Body of pancreas (tissue), 4 donors: ENCODE measurements around the gene NUBP2. TPM values are rescaled to one million over a fixed set of nuclear protein-coding genes. Genes with fewer than 3 reads are reported as not detected.

Experiments
- ATAC-seq: fragments of 150-250 bp; one replicate; pipeline ENCODE4 v1.9.1; 2016
- DNase-seq, 4 donors: peaks; one replicate each; pipeline ENCODE4 v3.0.0-alpha.2; 2019
- H3K27ac ChIP-seq, 4 donors: fragments of 200-600 bp; sonication (generic); 1 replicate in 3 of 4; 2 replicates in 1 of 4; pipeline versions ENCODE4 v1.5.1 to v1.6.1; 2016 to 2019; ENCODE audit warnings: mild to moderate bottlenecking in 1 of 4, mixed read lengths in 1 of 4, moderate library complexity in 1 of 4
- H3K27me3 ChIP-seq, 2 donors: fragments of 200-600 bp; sonication (generic); one replicate each; pipeline ENCODE4 v1.6.0; 2016; ENCODE audit warnings: mild to moderate bottlenecking in 1 of 2
- H3K36me3 ChIP-seq, 2 donors: fragments of 200-600 bp; sonication (generic); replicated peaks in 1 of 2; 2 replicates each; pipeline ENCODE4 v1.5.1; 2016; ENCODE audit warnings: low read depth in 2 of 2; ENCODE audit not compliant: insufficient read depth in 1 of 2
- H3K4me1 ChIP-seq: fragments of 200-600 bp; sonication (generic); one replicate; pipeline ENCODE4 v1.6.0; 2016
- H3K4me3 ChIP-seq, 2 donors: fragments of 200-600 bp; sonication (generic); 1 replicate in 1 of 2; 2 replicates in 1 of 2; pipeline ENCODE4 v1.5.1; 2016 to 2019
- H3K9me3 ChIP-seq, 3 donors: fragments of 200-600 bp; sonication (generic); 1 replicate in 2 of 3; 2 replicates in 1 of 3; pipeline ENCODE4 v1.5.1; 2016
- POLR2A ChIP-seq, 3 donors: fragments of 450-650 bp; IDR thresholded peaks; one replicate each; pipeline ENCODE4 v1.6.1; 2016; ENCODE audit warnings: antibody characterized with exemption in 3 of 3, mild to moderate bottlenecking in 2 of 3
- WGBS, 2 donors: methylation state at CpG; one replicate each; pipeline ENCODE4 v1.1.5; 2017; 5-methylcytosine and 5-hydroxymethylcytosine counted together
- intact Hi-C: fragments of 100-400 bp; cut with DNase I; formaldehyde crosslinking; loops from one replicate; pipeline ENCODE4 v1.15.1; 2023
- total RNA-seq, 2 donors: library from RNA; depleted of rRNA; stranded (reverse); fragments of >200 nt; gene quantifications; one replicate each; pipeline ENCODE4 v1.1.0, GENCODE V29; 2016
- TF ChIP-seq, protein P1 (sequence below), 7 experiments: fragments of 450-650 bp in 4 of 7; fragments of 200-600 bp in 3 of 7; sonication (generic) in 3 of 7; IDR thresholded peaks; one replicate each; pipeline ENCODE4 v1.5.1; 2016 to 2019; ENCODE audit warnings: antibody characterized with exemption in 7 of 7

NUBP2 gene
- total RNA-seq, 2 donors from 2014 or later = 61.0 to 72.6 TPM

DNA sequence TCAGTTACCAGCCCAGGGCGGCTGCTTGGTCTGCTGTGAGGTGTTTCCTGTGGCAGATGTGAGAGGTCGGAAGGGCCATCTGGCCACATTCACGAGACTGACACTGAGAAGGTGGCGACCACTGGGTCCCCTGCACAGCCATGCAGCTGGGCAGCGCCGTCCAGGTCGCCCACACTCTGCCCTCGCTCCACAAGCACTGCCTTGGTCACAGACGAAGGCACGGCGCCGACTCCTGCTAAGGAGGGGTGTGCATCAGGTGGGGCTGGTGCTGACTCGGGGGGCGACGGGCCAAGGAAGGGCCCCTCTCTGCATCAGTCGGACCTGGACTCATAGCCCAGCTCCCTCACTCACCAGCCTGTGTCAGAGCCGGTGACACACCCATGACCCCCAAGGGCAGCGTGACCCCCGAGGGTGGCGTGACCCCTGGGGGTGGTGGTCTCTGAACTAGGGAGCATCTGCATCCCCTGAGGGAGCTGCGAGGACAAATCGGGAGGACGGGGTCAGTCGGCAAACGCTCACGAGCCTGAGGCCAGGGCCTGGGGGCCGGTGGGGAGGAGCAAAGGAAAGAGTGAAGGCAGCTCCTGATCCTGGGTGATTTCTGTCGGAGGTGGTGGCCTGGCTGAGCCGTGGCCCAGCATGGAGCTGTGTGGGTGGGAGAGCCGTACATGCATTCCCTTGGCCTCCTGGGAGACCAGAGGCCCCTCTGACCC, 41.8 kb upstream of the NUBP2 start:
- DNase-seq (no peak), ATAC-seq (no peak)
- Histone ChIP-seq H3K27ac (no peak overlapping the region), H3K27me3 (no peaks in the 10 kb centered on the region), H3K4me3 (no peak overlapping the region), H3K4me1 (no peaks in the 10 kb centered on the region), H3K36me3 (peaks cover 0 to 2% of the 10 kb centered on the region in 2 donors), H3K9me3 (no peaks in the 10 kb centered on the region)
- 94% methylated on average over 24 to 27 of the region's 30 CpGs for whole genome bisulfite sequencing, 2 donors
- intact Hi-C loops = no loop called here
- TF ChIP-seq, protein P1, sequence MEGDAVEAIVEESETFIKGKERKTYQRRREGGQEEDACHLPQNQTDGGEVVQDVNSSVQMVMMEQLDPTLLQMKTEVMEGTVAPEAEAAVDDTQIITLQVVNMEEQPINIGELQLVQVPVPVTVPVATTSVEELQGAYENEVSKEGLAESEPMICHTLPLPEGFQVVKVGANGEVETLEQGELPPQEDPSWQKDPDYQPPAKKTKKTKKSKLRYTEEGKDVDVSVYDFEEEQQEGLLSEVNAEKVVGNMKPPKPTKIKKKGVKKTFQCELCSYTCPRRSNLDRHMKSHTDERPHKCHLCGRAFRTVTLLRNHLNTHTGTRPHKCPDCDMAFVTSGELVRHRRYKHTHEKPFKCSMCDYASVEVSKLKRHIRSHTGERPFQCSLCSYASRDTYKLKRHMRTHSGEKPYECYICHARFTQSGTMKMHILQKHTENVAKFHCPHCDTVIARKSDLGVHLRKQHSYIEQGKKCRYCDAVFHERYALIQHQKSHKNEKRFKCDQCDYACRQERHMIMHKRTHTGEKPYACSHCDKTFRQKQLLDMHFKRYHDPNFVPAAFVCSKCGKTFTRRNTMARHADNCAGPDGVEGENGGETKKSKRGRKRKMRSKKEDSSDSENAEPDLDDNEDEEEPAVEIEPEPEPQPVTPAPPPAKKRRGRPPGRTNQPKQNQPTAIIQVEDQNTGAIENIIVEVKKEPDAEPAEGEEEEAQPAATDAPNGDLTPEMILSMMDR (IDR thresholded peaks at IDR 0.05) = no peak
- no peak for TF ChIP-seq POLR2A (IDR thresholded peaks at IDR 0.05)

DNA sequence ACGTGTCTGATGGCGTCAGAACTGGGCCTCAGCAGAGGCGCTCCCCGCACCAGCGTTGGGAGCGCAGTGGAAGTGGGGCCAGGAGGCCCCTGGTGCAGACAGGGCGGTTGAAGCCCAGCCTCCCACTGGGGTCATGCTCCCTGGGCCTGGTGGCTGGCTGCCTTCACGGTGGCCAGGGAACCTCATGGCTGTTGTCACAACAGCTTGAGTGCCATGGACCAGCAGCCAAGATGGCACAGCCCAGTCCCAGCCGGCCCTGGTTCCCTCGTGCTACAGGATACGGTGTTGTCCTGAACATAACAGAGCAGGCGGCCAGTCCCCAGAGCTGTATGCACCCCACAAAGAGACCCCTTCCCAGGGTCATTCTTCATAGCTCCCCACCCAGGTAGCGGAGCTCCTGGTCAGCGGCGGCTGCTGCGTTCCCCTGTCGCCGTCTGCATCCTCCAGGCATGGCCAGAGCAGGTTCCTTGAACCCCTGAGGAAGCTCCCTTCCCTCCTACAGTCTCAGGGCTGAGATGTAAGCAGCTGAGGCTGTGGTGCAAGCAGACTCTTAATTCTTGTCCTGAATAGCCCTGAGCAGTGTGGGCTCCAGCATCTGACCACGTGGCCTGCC, 41.1 kb upstream of the NUBP2 start:
- Histone ChIP-seq H3K27me3 (no peaks in the 10 kb centered on the region), H3K36me3 (peaks cover 0 to 5% of the 10 kb centered on the region in 2 donors), H3K4me3 (no peak overlapping the region), H3K27ac (no peak overlapping the region), H3K9me3 (no peaks in the 10 kb centered on the region), H3K4me1 (no peaks in the 10 kb centered on the region)
- TF ChIP-seq POLR2A (IDR thresholded peaks at IDR 0.05) = no peak
- TF ChIP-seq, protein P1 (IDR thresholded peaks at IDR 0.05) = no peak
- peak; percentile 12 for ATAC-seq
- intact Hi-C loops = no loop called here
- WGBS, 2 donors = 93 to 98% methylated on average over 7 to 18 of the region's 19 CpGs
- no peak for DNase-seq

DNA sequence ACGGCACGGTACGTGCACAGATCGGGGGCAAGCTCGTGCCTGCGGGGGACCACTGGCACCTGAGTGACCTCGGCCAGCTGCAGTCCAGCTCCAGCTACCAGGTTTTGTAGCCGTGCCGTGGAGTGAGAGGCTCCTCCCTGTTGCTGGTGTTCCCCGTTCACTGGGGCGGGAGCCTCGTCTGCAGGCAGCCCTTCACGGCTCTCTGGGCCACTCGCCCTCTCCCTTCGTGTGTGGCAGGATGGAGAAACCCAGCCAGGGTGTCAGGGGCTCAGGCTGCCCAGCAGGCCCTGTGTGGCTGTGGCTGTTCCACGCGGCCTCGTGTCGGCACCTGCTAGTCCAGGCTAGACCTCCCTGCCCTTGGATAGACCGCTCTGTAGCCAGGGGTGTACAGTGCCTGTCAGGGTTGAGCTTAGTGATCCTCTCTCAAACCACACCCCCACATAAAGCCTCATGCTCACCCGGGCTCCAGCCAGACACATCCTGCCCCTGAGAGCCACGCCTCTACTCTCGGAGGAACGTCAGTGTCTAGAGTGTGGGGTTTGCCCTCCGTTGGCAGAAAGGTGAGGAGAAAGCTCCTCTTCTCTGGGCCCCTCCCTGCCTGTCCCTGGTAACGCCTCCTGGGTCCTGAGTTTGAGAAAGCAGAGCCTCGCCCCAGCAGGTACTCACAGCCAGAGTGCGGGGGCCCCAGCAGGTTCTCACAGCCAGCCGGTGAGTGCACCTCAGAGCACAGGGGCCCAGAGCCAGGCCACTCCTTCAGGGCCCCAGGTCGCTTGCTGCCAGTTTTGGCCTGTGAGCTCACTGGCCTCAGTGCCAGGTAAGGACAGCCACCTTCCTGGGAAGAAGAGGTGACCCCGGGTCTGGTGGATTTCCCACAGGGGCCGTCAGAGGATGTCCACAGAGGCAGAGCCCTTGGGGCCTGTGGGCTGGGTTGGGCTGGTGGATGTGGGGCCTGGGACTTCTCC, 39.1 kb upstream of the NUBP2 start:
- no peaks in the 10 kb centered on the region for H3K9me3 ChIP-seq
- ATAC-seq (no peak), DNase-seq (no peak)
- H3K27ac ChIP-seq = no peak overlapping the region
- intact Hi-C loops = no loop called here
- peaks cover 0 to 18% of the 10 kb centered on the region in 2 donors for H3K36me3 ChIP-seq
- no peaks in the 10 kb centered on the region for H3K27me3 ChIP-seq
- no peak overlapping the region for H3K4me3 ChIP-seq
- no peaks in the 10 kb centered on the region for H3K4me1 ChIP-seq
- TF ChIP-seq POLR2A (IDR thresholded peaks at IDR 0.05) = no peak
- TF ChIP-seq, protein P1 (IDR thresholded peaks at IDR 0.05) = no peak
- WGBS, 2 donors = 83 to 92% methylated on average over 1 to 32 of the region's 32 CpGs

DNA sequence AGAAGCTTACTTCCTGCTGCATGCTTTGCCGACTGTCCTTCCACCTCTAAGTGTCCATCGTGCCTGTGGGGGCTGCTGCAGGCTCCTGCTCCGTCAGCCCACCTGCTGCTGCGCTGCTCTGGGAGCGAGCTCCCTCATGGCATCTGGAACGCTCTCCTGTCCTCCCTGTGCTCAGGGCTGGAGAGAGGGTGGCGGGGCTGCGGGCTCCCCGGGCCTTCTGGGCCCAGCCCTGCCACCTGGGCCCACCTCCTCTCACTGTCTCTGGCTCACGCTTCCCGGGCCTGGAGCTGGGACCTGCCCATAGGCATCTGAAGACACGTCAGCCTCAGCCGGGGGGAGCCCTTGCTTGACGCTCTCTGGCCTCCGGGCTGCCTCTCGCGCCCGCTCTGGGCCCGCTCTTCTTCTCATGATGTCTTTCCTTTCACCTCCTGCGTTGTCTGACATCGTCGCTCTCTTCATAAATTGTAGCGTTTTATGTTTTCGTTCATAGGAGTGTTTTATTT, 38.4 kb upstream of the NUBP2 start:
- peaks cover 0 to 25% of the 10 kb centered on the region in 2 donors for H3K36me3 ChIP-seq
- no peak overlapping the region for H3K4me3 ChIP-seq
- H3K27me3 ChIP-seq = no peaks in the 10 kb centered on the region
- no peaks in the 10 kb centered on the region for H3K4me1 ChIP-seq
- no peak for DNase-seq
- ATAC-seq = no peak
- no peak for TF ChIP-seq POLR2A (IDR thresholded peaks at IDR 0.05)
- TF ChIP-seq, protein P1 (IDR thresholded peaks at IDR 0.05) = no peak
- intact Hi-C loops = no loop called here
- WGBS, 2 donors = 91 to 97% methylated on average over 14 to 21 of the region's 24 CpGs
- H3K27ac ChIP-seq = no peak overlapping the region
- H3K9me3 ChIP-seq = no peaks in the 10 kb centered on the region
